Colonic mucosa (tissue), 4 donors: ENCODE data around the gene LDHAL6B. TPM values are rescaled to one million over a fixed set of nuclear protein-coding genes. Genes with fewer than 3 reads are reported as not detected.

Source experiments
- DNase-seq: peaks from one replicate; pipeline ENCODE4 v3.0.0-alpha.2; 2020
- H3K27ac ChIP-seq: fragments of 200-600 bp; one replicate; pipeline ENCODE4 v1.8.0; 2021
- H3K27me3 ChIP-seq: fragments of 200-600 bp; one replicate; pipeline ENCODE4 v1.8.0; 2021
- H3K36me3 ChIP-seq: fragments of 200-600 bp; one replicate; pipeline ENCODE4 v1.8.0; 2021
- H3K4me1 ChIP-seq: fragments of 200-600 bp; one replicate; pipeline ENCODE4 v1.8.0; 2021; ENCODE audit warnings: mild to moderate bottlenecking
- H3K4me3 ChIP-seq: fragments of 200-600 bp; one replicate; pipeline ENCODE4 v1.8.0; 2021
- H3K9ac ChIP-seq, 2 donors: one replicate each; pipeline ENCODE4 v1.7.0; 2013; ENCODE audit warnings: control low read depth in 2 of 2, low read depth in 2 of 2, low read length in 2 of 2
- H3K9me3 ChIP-seq: fragments of 200-600 bp; one replicate; pipeline ENCODE4 v1.8.0; 2021
- CTCF ChIP-seq: fragments of 200-600 bp; IDR thresholded peaks from one replicate; pipeline ENCODE4 v1.8.0; 2022; ENCODE audit warnings: antibody characterized with exemption, mild to moderate bottlenecking
- intact Hi-C: fragments of 100-400 bp; cut with DNase I; formaldehyde crosslinking; loops from one replicate; pipeline ENCODE4 v1.14.1; 2022
- total RNA-seq, 2 donors: library from RNA; stranded (reverse); fragmentation: NEBNext Ultra II Directional in 1 of 2; extraction: Animal tissue kit (Norgen Biotek cat#: 25700) in 1 of 2; gene quantifications; one replicate each; pipeline ENCODE4 v1.2.1, GENCODE V29; 2021
- donor health status: healthy.
- donor health status: DM: no; HTN: no; CAD: no.
- donor health status: DM: no; HTN: no; CAD: no.

The LDHAL6B gene
- total RNA-seq, 2 donors from 2014 or later = not detected

- H3K9me3 ChIP-seq = no peaks in the 10 kb centered on the region
- intact Hi-C loops = no loop called here
- H3K27ac ChIP-seq = no peak overlapping the region
- H3K4me1 ChIP-seq = no peaks in the 10 kb centered on the region
- no peak overlapping the region for H3K4me3 ChIP-seq
- no peak for DNase-seq
- TF ChIP-seq CTCF = no peak
- H3K9ac ChIP-seq = no peak overlapping the region
- H3K27me3 ChIP-seq = no peaks in the 10 kb centered on the region
- H3K36me3 ChIP-seq = peaks cover 12% of the 10 kb centered on the region
Observed at GRCh38 chr15:59221511-59222505, 15.2 kb downstream of the LDHAL6B start.

GRCh38 chr15:59222906-59223550, 16.4 kb downstream of the LDHAL6B start:
- no peak for TF ChIP-seq CTCF
- Histone ChIP-seq H3K4me1 (no peaks in the 10 kb centered on the region), H3K27ac (no peak overlapping the region), H3K9ac (no peak overlapping the region), H3K4me3 (no peak overlapping the region), H3K9me3 (no peaks in the 10 kb centered on the region), H3K27me3 (no peaks in the 10 kb centered on the region), H3K36me3 (peaks cover 12% of the 10 kb centered on the region)
- intact Hi-C loops = no loop called here
- no peak for DNase-seq

- Histone ChIP-seq H3K27ac (no peak overlapping the region), H3K36me3 (peaks cover 12% of the 10 kb centered on the region), H3K9me3 (no peaks in the 10 kb centered on the region), H3K9ac (no peak overlapping the region), H3K27me3 (no peaks in the 10 kb centered on the region), H3K4me3 (no peak overlapping the region), H3K4me1 (no peaks in the 10 kb centered on the region)
- no peak for DNase-seq
- TF ChIP-seq CTCF = no peak
- intact Hi-C loops = no loop called here
Observed at GRCh38 chr15:59223736-59224135, 17.1 kb downstream of the LDHAL6B start.

- H3K27ac ChIP-seq = no peak overlapping the region
Observed at GRCh38 chr15:59224474-59224873, 17.8 kb downstream of the LDHAL6B start.

GRCh38 chr15:59227021-59227420, 20.4 kb downstream of the LDHAL6B start:
- Histone ChIP-seq H3K4me1 (no peaks in the 10 kb centered on the region), H3K36me3 (peaks cover 19% of the 10 kb centered on the region), H3K27ac (no peak overlapping the region), H3K9me3 (no peaks in the 10 kb centered on the region), H3K27me3 (no peaks in the 10 kb centered on the region), H3K4me3 (no peak overlapping the region), H3K9ac (no peak overlapping the region)
- DNase-seq = no peak
- intact Hi-C loops = no loop called here
- no peak for TF ChIP-seq CTCF

More at GRCh38 chr15:59224474-59224873, 17.8 kb downstream of the LDHAL6B start:
- intact Hi-C loops = no loop called here
- Histone ChIP-seq H3K27me3 (no peaks in the 10 kb centered on the region), H3K4me3 (no peak overlapping the region), H3K9ac (no peak overlapping the region), H3K4me1 (no peaks in the 10 kb centered on the region), H3K36me3 (peaks cover 12% of the 10 kb centered on the region), H3K9me3 (no peaks in the 10 kb centered on the region)
- no peak for DNase-seq
- TF ChIP-seq CTCF = no peak
